Activated CD4-positive, alpha-beta T cell treated with anti-CD3 and anti-CD28 coated beads for 1 hour (primary cell): ENCODE data around the gene BCLAF3.
A peak's percentile ranks its signal among the peaks of the same experiment; 100 is the strongest.

Experiments
- DNase-seq: peaks from one replicate; pipeline ENCODE4 v3.0.0-alpha.2; 2020

Gene BCLAF3

DNA sequence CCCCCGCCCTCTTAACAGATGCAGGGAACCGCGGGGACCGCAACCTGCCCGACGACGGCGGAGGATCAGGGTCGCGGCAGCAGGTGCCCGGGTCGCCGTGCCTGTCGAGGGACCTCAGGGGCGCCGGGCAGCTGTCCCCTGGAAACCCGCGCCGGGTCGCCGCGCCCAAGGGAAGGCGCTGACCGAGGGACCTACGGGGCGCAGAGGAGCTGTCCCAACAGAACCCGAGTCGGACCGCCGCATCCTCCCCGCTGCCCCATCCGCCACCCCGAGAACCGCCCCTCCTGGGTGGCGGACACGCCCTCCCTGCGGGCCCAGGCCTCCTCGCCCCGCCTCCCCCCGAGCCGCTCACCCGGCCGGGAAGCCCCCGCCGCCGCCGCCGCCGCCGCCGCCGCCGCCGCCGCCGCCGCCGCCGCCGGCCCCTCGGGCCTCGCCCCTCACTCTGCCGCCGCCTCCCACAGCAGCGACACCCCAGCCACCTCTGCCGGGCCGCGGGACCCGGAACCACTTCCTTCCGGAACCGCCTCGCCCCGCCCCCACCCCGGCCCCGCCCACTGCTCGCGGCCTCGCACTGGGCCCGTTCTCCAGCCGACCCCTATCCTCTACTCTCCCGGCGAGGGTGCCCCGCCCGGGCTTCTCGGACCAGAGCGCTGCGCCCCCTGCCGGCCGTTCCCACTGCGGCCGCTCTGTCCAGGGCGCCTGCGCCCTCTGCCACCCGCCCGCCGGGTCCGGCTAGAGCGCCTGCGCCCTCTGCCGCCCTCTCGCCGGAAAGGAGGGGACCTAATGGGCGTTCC is at the start of gene BCLAF3:
TSS of gene BCLAF3 (minus strand) at position 506 of the 794 bp plus-strand sequence. CDS start 20,797 bp downstream, outside the sequence.
- DNase-seq: peak; percentile 77

DNA sequence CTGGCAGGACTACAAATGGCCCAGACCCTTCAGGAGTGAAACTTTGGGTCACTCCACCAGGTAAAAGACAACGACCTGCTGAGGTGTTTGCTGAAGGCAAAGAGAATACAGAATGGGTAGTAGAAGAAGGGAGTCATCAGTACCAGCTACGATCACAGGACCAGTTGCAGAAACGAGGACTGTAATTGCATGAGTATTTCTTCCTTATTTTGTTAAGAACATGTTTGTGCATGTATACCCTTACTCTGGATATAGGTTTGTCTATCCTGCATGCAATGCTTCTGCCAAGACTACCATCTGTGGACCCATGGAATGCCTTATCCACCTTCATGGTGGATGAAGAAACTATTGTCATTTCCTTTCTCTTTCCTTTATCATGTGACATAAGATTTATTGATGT is 48.1 kb upstream of the BCLAF3 start:
- DNase-seq: no peak

DNA sequence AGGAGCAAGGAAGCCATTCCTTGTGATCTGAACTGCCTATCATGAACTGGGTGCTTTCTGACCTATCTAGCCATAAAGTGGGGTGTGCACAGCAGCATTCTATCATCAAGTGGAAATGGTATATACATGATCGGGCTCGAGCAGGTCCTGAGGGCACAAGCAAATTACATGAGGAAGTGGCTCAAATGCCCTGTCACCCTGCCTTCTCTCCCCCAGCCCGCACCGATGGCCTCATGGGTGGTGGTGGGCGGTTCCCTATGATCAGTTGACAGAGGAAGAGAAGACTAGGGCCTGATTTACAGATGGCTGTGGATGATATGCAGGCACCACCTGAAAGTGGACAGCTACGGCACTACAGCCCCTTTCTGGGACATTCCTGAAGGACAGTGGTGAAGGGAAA is 46.3 kb upstream of the BCLAF3 start:
- no peak for DNase-seq

DNA sequence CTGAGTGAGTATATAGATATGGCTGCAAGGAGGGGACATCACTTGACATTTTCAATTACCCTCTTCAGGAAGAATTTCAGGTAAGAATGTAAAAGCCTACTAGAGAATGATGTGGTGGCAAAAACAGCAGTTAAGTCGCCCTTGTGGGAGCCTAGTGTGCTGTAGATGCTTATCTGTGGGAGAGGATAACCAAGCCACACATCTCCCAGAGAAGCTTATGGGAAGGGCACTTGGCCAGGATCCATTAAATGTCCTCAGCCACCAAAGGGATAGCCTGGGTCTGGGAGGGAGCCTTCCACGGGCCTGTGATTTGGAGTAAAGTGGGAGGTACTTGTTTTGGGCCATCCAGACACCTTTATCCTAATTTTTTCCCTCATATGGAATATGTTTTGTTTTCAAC is 41.3 kb upstream of the BCLAF3 start:
- no peak for DNase-seq

DNA sequence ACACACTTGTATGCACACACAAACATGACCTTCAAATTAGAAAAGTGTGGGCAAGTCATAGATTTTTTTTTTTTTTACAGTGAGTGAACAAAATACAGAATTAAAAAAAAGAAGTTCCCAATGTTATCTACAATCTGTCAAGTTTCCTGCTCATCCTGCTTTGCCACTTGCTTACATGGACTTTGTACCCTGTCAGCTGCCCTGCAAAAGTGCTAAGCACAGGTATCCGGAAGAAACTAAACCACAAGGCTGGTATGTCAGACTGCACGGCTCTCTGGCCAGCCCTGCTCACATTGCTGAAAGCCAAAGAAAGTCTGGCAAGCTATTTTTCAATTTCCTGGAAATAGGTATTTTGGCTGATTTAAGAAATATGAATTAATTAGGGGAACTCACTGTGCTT is 38.9 kb upstream of the BCLAF3 start:
- no peak for DNase-seq

DNA sequence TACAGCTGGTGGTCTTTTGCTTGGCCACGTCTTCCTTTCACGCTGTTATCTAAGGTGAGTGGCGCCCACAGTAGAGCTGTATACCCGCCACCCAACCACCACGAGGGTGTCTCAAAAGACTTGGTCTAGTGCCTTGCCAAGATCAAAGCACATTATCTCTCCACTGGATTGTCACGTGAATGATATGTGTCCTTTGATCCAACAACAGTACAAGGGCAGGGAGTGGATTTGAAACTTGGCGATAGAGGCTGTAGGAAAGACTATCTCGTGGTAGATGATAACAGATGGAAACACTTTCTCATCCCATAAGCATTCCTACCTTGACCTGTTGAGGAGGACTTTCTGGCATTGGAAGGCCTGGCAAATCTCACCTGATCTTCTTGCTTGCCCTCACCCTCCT is 37.7 kb upstream of the BCLAF3 start:
- no peak for DNase-seq

DNA sequence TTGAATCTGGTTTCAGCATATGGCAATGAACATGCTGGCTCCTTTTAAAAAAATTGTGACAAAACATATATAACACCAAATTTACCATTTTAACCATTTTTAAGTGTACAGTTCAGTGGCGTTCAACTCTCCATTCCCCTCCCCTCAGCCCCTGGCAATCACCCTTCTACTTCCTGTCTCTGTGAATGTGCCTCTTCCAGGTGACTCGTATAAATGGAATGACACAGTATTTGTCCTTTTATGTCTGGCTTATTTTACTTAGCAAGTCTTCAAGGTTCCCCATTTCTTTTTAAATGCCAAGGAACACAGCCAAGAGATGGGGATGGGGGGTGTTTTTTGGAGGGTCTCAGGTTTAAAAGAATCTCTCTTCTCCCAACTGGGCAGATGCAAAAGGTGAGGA is 35.4 kb upstream of the BCLAF3 start:
- no peak for DNase-seq

DNA sequence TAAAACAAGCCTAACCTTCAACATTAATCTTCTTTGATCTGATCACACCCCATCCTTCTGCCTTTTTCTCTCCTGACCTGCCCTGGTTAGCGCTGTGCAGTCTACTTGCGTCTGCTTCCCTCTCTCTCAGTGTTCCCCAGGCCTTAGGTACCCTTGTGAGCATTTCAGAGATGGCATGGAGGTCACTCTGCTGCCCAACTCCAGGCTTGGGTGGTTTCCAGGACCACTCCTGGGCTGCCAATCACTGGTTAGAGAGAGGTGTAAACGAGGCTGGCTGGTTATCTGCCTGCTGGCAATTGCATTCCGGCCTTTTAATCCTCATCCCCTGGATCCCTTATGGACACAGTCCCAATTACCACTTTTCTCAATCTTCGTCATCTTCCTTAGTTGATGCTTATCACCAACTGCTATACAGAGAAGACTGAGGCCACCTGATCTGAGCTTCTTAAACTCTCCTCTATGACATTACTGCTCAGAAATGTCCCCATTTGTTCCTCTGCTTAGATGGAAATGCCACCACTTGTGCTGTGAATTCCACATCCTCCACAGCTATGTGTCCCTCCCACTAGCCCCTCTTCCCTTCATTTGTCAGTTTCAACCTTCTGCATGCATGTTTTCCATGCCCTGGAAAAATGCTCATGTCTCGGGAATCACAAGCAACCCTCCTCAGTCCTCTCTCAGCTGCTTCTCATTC is 29.0 kb upstream of the BCLAF3 start:
- DNase-seq: no peak

DNA sequence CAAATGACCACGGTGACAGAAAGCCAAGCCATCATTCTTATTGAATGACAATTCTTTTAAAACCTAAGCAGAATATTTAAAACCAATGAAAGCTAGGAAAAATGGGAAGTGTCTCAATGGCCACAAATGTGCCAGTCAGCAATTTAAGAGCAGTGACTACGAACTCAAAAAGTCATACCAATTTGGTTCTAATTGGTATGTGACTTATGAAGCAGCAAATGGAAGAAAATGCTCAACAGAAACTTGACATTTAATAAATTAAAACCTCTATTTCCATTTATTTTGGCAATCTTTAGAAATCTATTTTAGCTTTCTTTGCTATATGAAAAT is 25.7 kb upstream of the BCLAF3 start:
- DNase-seq: no peak

DNA sequence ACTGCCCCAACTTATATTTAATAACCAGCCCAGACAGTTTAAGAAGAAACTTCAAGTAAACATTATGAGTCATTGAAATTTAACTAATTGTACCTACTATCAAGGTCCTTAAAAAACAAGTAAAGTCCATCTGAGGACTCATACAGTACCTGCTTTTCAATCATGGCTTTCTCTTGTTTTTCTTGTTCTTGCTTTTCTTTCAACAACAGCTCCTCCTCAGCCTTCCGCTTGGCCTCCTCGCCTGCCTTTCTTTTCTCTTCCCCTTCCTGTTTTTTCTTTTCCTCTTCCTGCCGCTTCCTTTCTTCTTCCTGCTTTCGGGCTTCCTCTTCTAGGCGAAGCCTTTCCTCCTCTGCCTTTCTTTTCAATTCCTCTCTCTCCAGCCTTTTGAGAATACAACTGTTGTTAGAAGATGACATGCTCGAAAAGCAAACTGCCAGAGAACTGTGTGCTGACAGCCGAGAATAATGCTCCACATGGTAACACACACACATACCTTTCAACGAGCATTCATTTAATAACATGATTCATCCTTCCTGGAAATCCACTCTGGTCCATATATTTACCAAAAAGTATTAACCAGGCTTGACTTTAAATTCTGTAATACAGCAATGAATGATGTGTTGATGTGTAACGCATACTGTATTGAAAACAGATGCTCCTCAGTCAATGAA is 25.2 kb upstream of the BCLAF3 start:
- no peak for DNase-seq

DNA sequence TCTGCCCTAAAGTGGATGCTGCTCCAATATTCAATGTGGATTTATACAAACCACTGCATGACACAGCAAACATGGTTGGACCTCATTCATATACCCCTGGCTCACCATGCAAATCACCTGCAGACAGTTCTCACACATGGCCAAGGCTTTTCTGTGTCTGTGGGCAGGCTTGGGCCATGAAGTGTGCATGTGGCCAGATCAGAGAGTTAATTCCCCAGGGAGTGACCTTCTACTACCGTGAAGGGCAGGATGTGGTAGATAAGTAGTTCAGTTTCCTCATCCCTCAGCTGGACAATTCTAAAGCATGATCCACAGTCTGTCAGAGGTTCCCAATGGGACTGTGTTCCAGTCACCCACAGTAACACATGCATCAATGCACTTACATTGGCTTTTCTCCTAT is 24.6 kb upstream of the BCLAF3 start:
- no peak for DNase-seq

DNA sequence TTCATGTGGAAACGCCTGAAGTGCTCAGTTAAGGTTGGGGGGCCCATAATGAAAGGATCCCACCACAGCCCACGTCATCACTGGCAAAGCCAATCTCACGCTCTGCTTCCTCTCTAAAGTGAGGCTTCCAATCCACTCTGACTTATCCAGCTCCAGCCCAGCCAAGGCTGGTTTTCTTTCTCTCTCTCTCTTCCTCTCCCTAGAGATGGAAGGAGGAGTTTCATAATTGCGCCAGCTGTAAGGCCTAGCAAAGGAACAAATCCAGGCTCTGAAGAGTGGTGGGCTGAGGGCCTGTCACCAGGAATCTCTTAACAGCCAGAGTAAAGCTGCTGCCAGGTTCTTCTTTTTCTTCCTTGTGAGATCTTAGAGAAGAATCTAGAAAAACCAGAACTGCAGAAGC is 20.7 kb upstream of the BCLAF3 start:
- DNase-seq: no peak

DNA sequence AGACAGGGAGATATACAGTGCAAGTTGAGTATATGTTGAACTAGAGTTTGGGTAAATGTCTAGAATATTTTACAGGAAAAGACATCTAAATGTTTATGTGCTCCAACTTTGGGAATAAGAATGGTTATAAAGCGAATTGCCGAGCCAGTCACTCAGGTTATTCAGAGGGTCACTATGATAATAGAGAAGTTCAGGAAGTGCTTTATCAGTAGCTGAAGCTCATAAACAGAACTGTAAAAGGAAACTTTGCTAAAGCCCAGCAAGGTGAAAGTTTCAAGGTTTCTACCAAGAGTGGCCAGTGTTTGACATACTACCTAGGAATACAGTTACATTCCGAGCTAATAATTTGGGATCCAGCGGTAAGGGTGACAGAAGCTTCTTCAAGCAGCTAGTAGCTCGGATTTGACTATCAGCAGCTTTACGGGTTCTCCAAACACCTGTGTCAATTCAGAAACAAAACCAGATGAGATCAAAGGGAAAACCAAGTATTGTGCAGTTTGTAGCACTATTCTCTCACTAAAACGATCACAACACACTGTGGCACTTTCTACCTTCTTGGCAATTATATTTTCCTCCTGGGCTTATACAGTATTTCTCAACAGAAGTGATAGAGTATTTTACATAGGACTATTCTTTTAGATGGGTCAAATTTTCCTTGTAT is 17.2 kb upstream of the BCLAF3 start:
- DNase-seq: no peak

DNA sequence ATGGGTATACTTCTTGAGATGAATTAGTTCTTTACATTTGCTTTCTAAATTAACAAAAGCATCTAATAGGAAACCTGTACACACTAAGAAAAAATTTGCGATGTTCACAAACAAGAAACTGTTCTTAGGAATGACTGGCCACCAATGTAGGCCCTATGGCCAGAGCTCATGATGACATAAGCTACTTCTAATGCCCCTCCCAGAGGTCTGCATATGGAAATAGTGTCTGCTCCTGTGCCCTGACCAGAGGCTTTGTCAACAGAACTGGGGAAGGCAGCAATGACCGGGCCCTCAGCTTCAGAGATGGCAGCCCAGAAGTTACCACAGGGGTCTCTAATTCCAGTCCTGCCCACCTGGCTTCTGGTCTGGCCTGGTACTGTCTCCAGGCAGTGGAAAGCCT is 15.0 kb upstream of the BCLAF3 start:
- DNase-seq: no peak

DNA sequence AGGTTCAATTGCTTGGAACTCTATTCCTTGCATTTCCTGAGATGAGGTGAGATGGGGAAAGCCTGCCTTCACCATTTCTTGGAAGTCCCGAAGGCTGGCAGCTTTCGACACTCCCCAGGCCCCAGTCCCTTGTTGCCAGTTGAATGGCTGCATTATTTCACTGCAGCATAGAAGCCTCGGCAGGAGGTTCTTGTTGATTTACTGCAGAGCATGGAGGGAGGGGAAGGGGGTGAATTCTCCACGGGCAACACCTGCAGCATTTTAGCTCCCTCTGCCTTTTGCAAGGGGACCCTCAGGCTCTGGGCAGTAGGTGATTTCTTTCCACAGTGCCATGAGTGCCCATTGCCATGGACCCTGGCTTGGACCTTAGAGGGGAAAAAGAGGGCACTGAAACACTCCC is 10.7 kb upstream of the BCLAF3 start:
- no peak for DNase-seq

DNA sequence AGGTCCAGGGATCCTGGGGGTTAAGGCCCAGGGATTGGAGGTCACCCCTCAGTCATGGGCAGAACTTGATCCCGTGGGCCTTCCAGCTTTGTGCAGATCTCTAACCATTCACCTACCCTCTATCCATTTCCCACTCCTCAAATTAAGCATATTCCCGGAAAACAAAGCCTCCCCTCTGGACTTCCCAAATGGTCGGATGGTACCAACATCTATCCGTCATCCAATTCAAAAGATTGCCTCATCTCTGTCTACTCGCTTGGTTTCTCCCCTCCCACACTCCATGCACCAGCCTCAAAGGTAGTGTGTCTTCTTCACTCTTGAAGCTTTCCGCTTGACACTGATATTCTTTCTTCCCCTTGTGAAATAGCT is 473 bp upstream of the BCLAF3 start:
- DNase-seq: no peak

DNA sequence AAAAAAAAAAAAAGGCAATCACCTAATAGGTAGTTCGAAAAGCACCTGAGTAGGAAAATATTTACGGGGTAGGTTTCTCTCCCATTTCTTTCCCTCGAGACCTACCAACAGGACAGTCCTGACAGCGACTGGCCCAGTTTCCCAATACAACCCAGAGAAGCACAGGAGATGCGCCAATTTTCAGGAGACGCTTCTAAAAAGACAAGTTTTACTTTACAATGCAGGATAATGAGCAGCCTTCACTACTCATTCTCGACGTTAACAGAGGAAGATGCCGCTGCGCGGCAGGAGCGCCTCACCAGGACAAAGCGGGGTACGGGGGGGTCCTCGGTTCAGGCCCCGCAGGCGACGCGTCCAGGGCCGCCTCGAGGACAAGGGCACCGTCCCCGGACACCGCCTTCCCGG is 708 bp downstream of the BCLAF3 start:
- DNase-seq: no peak

DNA sequence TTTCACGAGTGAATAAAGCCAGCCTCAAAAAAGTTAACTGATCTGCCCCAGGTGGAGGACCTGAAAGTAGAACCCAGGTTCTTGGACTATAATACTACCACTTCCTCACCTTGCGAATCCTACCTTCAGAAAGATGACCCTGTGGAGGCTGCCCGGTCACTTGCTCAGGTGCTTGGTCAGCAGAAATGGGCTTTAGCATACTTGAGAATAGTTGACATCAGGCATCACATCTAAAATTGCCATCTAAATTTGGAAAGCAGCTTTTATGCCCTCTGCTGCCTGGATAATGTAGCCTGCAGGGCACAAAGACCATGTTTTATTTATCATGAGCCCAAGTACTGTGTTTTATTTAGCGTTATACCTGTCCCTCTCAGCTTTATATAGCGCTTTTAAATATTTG is 3.0 kb downstream of the BCLAF3 start:
- DNase-seq: no peak

DNA sequence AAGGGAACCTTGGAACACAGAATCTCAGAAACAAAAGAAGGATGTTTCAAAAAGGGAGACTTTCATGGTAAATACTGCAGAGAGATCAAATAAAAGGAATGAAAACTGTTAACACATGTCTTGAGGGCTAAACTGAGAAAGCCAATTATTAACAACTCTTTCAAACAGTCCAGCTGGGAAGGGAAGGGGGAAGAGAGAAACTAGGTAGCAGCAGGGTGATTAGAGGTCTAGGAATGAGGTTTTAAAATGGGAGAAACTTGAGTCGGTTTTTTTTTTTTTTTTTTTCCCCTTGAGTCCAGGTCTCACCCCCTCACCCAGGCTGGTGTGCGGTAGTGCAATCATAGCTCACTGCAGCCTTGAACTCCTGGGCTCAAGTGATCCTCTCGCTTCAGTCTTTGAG is 4.3 kb downstream of the BCLAF3 start:
- DNase-seq: no peak

DNA sequence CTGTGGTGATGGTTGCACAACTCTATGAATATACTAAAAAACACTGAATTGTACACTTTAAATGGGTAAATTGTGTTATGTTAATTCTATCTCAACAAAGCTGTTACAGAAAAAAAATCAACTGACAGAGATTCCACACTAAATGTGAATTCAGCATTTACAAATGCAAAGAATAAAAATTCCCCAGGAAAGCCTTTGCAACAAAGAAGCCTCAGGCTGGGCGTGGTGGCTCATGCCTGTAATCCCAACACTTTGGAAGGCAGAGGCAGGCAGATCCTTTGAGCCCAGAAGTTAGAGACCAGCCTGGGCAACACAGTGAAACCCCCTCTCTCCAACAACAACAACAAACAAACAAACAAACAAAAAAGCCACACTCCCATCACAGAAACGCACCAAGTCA is 8.9 kb downstream of the BCLAF3 start:
- DNase-seq: no peak

DNA sequence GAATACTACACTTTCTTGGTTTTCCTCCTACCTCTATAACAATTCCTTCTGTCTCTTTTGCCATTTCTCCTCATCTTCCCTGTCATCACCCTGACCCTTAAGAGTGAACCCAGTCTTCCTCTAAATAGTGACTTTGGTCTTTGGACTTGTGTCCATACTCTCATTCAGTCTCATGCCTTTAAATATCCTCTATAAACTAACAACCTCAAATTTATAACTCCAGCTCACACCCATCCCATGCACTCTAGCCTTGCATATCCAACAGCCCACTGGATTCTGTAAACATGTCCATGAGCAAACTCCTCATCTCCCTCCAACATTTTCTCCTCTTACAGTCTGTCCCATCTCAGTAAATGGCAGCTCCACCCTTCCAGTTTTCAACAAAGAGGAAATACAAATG is 15.0 kb downstream of the BCLAF3 start:
- DNase-seq: no peak

DNA sequence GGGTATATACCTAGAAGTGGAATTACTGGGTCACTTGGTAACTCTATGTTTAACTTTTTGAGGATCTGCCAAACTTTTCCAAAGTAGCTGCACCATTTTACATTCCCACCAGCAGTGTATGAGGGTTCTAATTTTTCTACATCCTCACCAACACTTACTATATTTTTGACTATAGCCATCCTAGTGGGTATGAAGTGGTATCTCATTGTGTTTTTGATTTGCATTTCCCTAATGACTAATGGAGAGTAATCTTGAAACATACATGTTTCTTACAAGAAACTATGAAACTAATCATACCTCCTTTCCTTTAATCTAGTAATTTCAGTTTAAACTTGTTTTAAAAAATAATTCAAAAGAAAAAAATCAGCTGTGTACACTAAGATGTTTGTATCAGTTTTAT is 17.9 kb downstream of the BCLAF3 start:
- DNase-seq: no peak

DNA sequence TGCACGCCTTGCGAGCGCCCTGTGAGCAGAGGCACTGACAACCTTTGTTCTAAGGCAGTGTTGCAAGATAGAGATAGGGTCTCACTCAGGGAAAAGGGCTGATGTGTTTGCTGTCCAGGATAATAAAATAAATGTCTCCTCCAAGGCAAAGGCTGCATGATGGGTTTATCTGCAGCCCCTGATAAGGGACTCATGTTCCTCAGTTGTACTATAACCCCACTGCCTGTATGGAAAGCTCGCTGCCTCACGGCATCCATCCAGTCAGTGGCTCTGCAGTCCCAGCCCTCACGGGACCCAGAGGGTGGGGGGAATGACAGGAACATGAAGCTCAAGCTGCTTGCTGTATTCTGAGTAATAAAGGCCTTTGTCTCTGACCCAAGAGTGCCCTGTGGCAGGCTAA is 22.6 kb downstream of the BCLAF3 start:
- DNase-seq: no peak

DNA sequence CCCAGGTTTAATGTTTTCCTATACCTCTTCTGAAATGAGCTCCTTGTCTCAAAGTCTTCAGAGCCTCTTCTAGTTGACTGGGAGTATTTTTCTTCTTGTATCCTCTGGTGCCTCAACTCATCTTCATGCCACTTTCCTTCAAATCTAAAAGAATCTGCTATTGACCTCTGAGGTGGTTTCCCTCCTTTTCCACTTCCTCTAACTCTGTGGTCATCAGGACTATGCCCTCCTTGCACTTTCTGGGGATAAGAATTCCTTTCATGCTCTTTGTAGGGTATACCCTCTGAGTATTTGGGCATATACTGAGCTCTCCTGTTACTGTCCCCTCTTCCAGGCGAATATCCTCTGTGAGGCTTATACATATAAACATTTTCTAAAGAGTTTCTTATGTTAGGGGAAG is 24.8 kb downstream of the BCLAF3 start:
- DNase-seq: no peak
